ENCODE results near the gene BST1. TPM values are rescaled to one million over a fixed set of nuclear protein-coding genes. Genes with fewer than 3 reads are reported as not detected.

Gene BST1
- total and polyA plus RNA-seq, 3 experiments from 2014 or later: 0.39 to 0.48 (median 0.44) TPM

GRCh38 chr4:15703439-15703838, 574 bp downstream of the BST1 start:
- Mint-ChIP-seq H3K27me3 (peaks cover 10 to 25% of the 10 kb centered on the region in 2 donors), H3K4me3 (peak overlapping the region; percentile 77 to 89 (median 87)), H3K9me3 (no peaks in the 10 kb centered on the region), H3K27ac (peak overlapping the region in 2 of 8 donors; percentile 71 to 76), H3K4me1 (peaks cover 13 to 16% (median 15%) of the 10 kb centered on the region in 3 donors), H3K36me3 (peaks cover 0 to 3% (median 0%) of the 10 kb centered on the region in 3 donors)
- no peaks in the 10 kb centered on the region for H3K4me1 ChIP-seq (ENCODE audit: insufficient read depth, low read length)
- no peaks in the 10 kb centered on the region for H3K9me3 ChIP-seq (ENCODE audit: low read length)
- no peak overlapping the region for H3K27ac ChIP-seq (ENCODE audit: low read depth, low read length)
- H3K4me3 ChIP-seq (ENCODE audit: low read length): peak overlapping the region; percentile 56
- DNase-seq: no peak
- no peaks in the 10 kb centered on the region for H3K27me3 ChIP-seq (ENCODE audit: insufficient read depth, low read length, poor library complexity, severe bottlenecking)
- ChIA-PET CTCF (no interaction called here), POLR2A (no interaction called here)
- H3K36me3 ChIP-seq (ENCODE audit: insufficient read depth, low read length): no peaks in the 10 kb centered on the region

GRCh38 chr4:15704129-15704528, 1.3 kb downstream of the BST1 start:
- H3K27ac Mint-ChIP-seq: peak overlapping the region in 5 of 8 donors; percentile 19 to 97 (median 66)
- no peaks in the 10 kb centered on the region for H3K9me3 ChIP-seq (ENCODE audit: low read length)
- no peak overlapping the region for H3K4me3 ChIP-seq (ENCODE audit: low read length)
- CTCF ChIA-PET: no interaction called here
- H3K4me1 ChIP-seq (ENCODE audit: insufficient read depth, low read length): no peaks in the 10 kb centered on the region
- H3K4me3 Mint-ChIP-seq: peak overlapping the region in 6 of 7 donors; percentile 77 to 89 (median 87)
- POLR2A ChIA-PET: no interaction called here
- no peak for DNase-seq
- H3K27me3 ChIP-seq (ENCODE audit: insufficient read depth, low read length, poor library complexity, severe bottlenecking): no peaks in the 10 kb centered on the region
- no peaks in the 10 kb centered on the region for H3K36me3 ChIP-seq (ENCODE audit: insufficient read depth, low read length)
- H3K4me1 Mint-ChIP-seq: peaks cover 13 to 16% (median 15%) of the 10 kb centered on the region in 3 donors
- no peak overlapping the region for H3K27ac ChIP-seq (ENCODE audit: low read depth, low read length)
- H3K9me3 Mint-ChIP-seq: no peaks in the 10 kb centered on the region
- peaks cover 10 to 20% of the 10 kb centered on the region in 2 donors for H3K27me3 Mint-ChIP-seq
- peaks cover 0 to 3% (median 0%) of the 10 kb centered on the region in 3 donors for H3K36me3 Mint-ChIP-seq

- POLR2A ChIA-PET: no interaction called here
- no peak overlapping the region for H3K4me3 ChIP-seq (ENCODE audit: low read length)
- DNase-seq: no peak
- Mint-ChIP-seq H3K36me3 (no peaks in the 10 kb centered on the region), H3K27ac (no peak overlapping the region), H3K9me3 (no peaks in the 10 kb centered on the region), H3K4me1 (peaks cover 13 to 16% (median 15%) of the 10 kb centered on the region in 3 donors), H3K4me3 (no peak overlapping the region), H3K27me3 (no peaks in the 10 kb centered on the region)
- no peaks in the 10 kb centered on the region for H3K27me3 ChIP-seq (ENCODE audit: insufficient read depth, low read length, poor library complexity, severe bottlenecking)
- H3K9me3 ChIP-seq (ENCODE audit: low read length): no peaks in the 10 kb centered on the region
- H3K4me1 ChIP-seq (ENCODE audit: insufficient read depth, low read length): no peaks in the 10 kb centered on the region
- H3K27ac ChIP-seq (ENCODE audit: low read depth, low read length): no peak overlapping the region
- CTCF ChIA-PET: no interaction called here
- no peaks in the 10 kb centered on the region for H3K36me3 ChIP-seq (ENCODE audit: insufficient read depth, low read length)
Observed at GRCh38 chr4:15706646-15707362, 3.9 kb downstream of the BST1 start.

GRCh38 chr4:15707363-15707715, 4.5 kb downstream of the BST1 start:
- H3K36me3 Mint-ChIP-seq: no peaks in the 10 kb centered on the region
- H3K27me3 Mint-ChIP-seq: no peaks in the 10 kb centered on the region
- H3K27ac Mint-ChIP-seq: no peak overlapping the region
- DNase-seq: no peak
- H3K4me1 Mint-ChIP-seq: peaks cover 11 to 16% (median 13%) of the 10 kb centered on the region in 3 donors
- H3K4me3 Mint-ChIP-seq: no peak overlapping the region
- Histone ChIP-seq H3K4me1 (ENCODE audit: insufficient read depth, low read length) (no peaks in the 10 kb centered on the region), H3K27me3 (ENCODE audit: insufficient read depth, low read length, poor library complexity, severe bottlenecking) (no peaks in the 10 kb centered on the region), H3K36me3 (ENCODE audit: insufficient read depth, low read length) (no peaks in the 10 kb centered on the region), H3K4me3 (ENCODE audit: low read length) (no peak overlapping the region), H3K9me3 (ENCODE audit: low read length) (no peaks in the 10 kb centered on the region), H3K27ac (ENCODE audit: low read depth, low read length) (no peak overlapping the region)
- ChIA-PET CTCF (no interaction called here), POLR2A (no interaction called here)
- H3K9me3 Mint-ChIP-seq: no peaks in the 10 kb centered on the region

GRCh38 chr4:15711762-15712161, 8.9 kb downstream of the BST1 start:
- Mint-ChIP-seq H3K27me3 (peaks cover 2 to 4% of the 10 kb centered on the region in 2 donors), H3K27ac (no peak overlapping the region), H3K36me3 (no peaks in the 10 kb centered on the region), H3K4me3 (no peak overlapping the region), H3K9me3 (no peaks in the 10 kb centered on the region), H3K4me1 (no peaks in the 10 kb centered on the region)
- Histone ChIP-seq H3K4me1 (ENCODE audit: insufficient read depth, low read length) (no peaks in the 10 kb centered on the region), H3K36me3 (ENCODE audit: insufficient read depth, low read length) (no peaks in the 10 kb centered on the region), H3K9me3 (ENCODE audit: low read length) (no peaks in the 10 kb centered on the region), H3K27ac (ENCODE audit: low read depth, low read length) (no peak overlapping the region), H3K4me3 (ENCODE audit: low read length) (no peak overlapping the region), H3K27me3 (ENCODE audit: insufficient read depth, low read length, poor library complexity, severe bottlenecking) (no peaks in the 10 kb centered on the region)
- no peak for DNase-seq
- ChIA-PET CTCF (no interaction called here), POLR2A (no interaction called here)

GRCh38 chr4:15712214-15712613, 9.3 kb downstream of the BST1 start:
- H3K27me3 ChIP-seq (ENCODE audit: insufficient read depth, low read length, poor library complexity, severe bottlenecking): no peaks in the 10 kb centered on the region
- H3K36me3 ChIP-seq (ENCODE audit: insufficient read depth, low read length): no peaks in the 10 kb centered on the region
- POLR2A ChIA-PET: no interaction called here
- H3K36me3 Mint-ChIP-seq: no peaks in the 10 kb centered on the region
- no peaks in the 10 kb centered on the region for H3K4me1 ChIP-seq (ENCODE audit: insufficient read depth, low read length)
- CTCF ChIA-PET: no interaction called here
- peaks cover 2 to 4% of the 10 kb centered on the region in 2 donors for H3K27me3 Mint-ChIP-seq
- DNase-seq: no peak
- no peak overlapping the region for H3K4me3 Mint-ChIP-seq
- H3K4me3 ChIP-seq (ENCODE audit: low read length): no peak overlapping the region
- H3K9me3 ChIP-seq (ENCODE audit: low read length): no peaks in the 10 kb centered on the region
- no peaks in the 10 kb centered on the region for H3K4me1 Mint-ChIP-seq
- H3K9me3 Mint-ChIP-seq: no peaks in the 10 kb centered on the region
- no peak overlapping the region for H3K27ac Mint-ChIP-seq
- no peak overlapping the region for H3K27ac ChIP-seq (ENCODE audit: low read depth, low read length)

GRCh38 chr4:15714141-15714540, 11.3 kb downstream of the BST1 start:
- H3K27ac Mint-ChIP-seq: no peak overlapping the region
- ChIA-PET CTCF (no interaction called here), POLR2A (no interaction called here)
- Histone ChIP-seq H3K4me3 (ENCODE audit: low read length) (no peak overlapping the region), H3K9me3 (ENCODE audit: low read length) (no peaks in the 10 kb centered on the region), H3K27me3 (ENCODE audit: insufficient read depth, low read length, poor library complexity, severe bottlenecking) (no peaks in the 10 kb centered on the region), H3K27ac (ENCODE audit: low read depth, low read length) (no peak overlapping the region), H3K36me3 (ENCODE audit: insufficient read depth, low read length) (no peaks in the 10 kb centered on the region), H3K4me1 (ENCODE audit: insufficient read depth, low read length) (no peaks in the 10 kb centered on the region)
- no peaks in the 10 kb centered on the region for H3K4me1 Mint-ChIP-seq
- H3K4me3 Mint-ChIP-seq: no peak overlapping the region
- no peak for DNase-seq
- H3K27me3 Mint-ChIP-seq: peaks cover 2 to 4% of the 10 kb centered on the region in 2 donors
- no peaks in the 10 kb centered on the region for H3K36me3 Mint-ChIP-seq
- no peaks in the 10 kb centered on the region for H3K9me3 Mint-ChIP-seq

GRCh38 chr4:15714646-15715435, 12.0 kb downstream of the BST1 start:
- ChIA-PET POLR2A (no interaction called here), CTCF (no interaction called here)
- Histone ChIP-seq H3K4me3 (ENCODE audit: low read length) (no peak overlapping the region), H3K9me3 (ENCODE audit: low read length) (no peaks in the 10 kb centered on the region), H3K36me3 (ENCODE audit: insufficient read depth, low read length) (no peaks in the 10 kb centered on the region), H3K27ac (ENCODE audit: low read depth, low read length) (no peak overlapping the region), H3K27me3 (ENCODE audit: insufficient read depth, low read length, poor library complexity, severe bottlenecking) (no peaks in the 10 kb centered on the region), H3K4me1 (ENCODE audit: insufficient read depth, low read length) (no peaks in the 10 kb centered on the region)
- H3K9me3 Mint-ChIP-seq: no peaks in the 10 kb centered on the region
- H3K4me1 Mint-ChIP-seq: no peaks in the 10 kb centered on the region
- H3K27me3 Mint-ChIP-seq: peaks cover 2 to 4% of the 10 kb centered on the region in 2 donors
- no peak overlapping the region for H3K4me3 Mint-ChIP-seq
- no peak overlapping the region for H3K27ac Mint-ChIP-seq
- H3K36me3 Mint-ChIP-seq: no peaks in the 10 kb centered on the region
- no peak for DNase-seq

Data from CD8-positive, alpha-beta memory T cell (primary cell).